Neural cell (in vitro differentiated cells): ENCODE results near the gene GMDS.

Experiments used
- EP300 ChIP-seq: fragments of 450-650 bp; conservative IDR thresholded peaks from 2 replicates; pipeline ENCODE4 v1.6.1; 2014; ENCODE audit warnings: antibody characterized with exemption, mild to moderate bottlenecking, moderate library complexity; ENCODE audit not compliant: poor library complexity, severe bottlenecking
- EZH2 ChIP-seq: fragments of 200-600, 300-800 bp; shearing (Covaris generic), sonication (generic); IDR thresholded peaks from 2 replicates; pipeline ENCODE4 v1.6.1; 2014; ENCODE audit warnings: antibody characterized with exemption, low read length, borderline replicate concordance, mild to moderate bottlenecking; ENCODE audit not compliant: insufficient read depth, poor library complexity, severe bottlenecking
- MXI1 ChIP-seq: fragments of 450-650 bp; conservative IDR thresholded peaks from 2 replicates; pipeline ENCODE4 v1.6.1; 2014; ENCODE audit warnings: antibody characterized with exemption, mild to moderate bottlenecking; ENCODE audit not compliant: poor library complexity, severe bottlenecking
- RAD21 ChIP-seq: fragments of 450-650 bp; conservative IDR thresholded peaks from 2 replicates; pipeline ENCODE4 v1.6.1; 2014; ENCODE audit warnings: antibody characterized with exemption, mild to moderate bottlenecking, moderate library complexity
- TAF1 ChIP-seq: IDR thresholded peaks from 2 replicates; pipeline ENCODE4 v1.6.1; 2012; ENCODE audit warnings: low read depth
- TF ChIP-seq, protein P1 (sequence below): fragments of 450-650 bp; IDR thresholded peaks from 2 replicates; pipeline ENCODE4 v1.5.1; 2014; ENCODE audit warnings: antibody characterized with exemption, mild to moderate bottlenecking, moderate library complexity; ENCODE audit not compliant: poor library complexity, severe bottlenecking
- TF ChIP-seq, protein P2 (sequence below): IDR thresholded peaks from 2 replicates; pipeline ENCODE4 v1.6.1; 2012; ENCODE audit warnings: borderline replicate concordance

DNA sequence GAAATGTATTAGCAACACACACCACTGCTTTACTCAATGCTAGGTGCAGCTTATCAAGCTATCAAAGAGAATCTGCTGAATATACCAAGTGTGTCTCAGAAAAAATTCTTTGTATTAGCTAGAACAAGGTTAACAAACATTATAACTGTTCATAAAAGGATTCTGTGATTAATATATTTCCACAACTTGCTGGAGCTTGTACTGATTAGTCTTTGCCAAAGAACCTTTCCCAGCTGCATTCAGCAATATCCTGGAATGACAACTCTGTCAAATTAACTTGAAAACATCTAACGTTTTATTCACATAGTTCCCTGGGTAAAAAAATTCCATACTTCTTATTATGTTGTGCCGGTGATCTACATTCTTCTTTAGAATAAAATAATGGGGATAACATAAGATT lies 383.0 kb downstream of the GMDS start:
- TF ChIP-seq TAF1: no peak
- TF ChIP-seq, protein P1, sequence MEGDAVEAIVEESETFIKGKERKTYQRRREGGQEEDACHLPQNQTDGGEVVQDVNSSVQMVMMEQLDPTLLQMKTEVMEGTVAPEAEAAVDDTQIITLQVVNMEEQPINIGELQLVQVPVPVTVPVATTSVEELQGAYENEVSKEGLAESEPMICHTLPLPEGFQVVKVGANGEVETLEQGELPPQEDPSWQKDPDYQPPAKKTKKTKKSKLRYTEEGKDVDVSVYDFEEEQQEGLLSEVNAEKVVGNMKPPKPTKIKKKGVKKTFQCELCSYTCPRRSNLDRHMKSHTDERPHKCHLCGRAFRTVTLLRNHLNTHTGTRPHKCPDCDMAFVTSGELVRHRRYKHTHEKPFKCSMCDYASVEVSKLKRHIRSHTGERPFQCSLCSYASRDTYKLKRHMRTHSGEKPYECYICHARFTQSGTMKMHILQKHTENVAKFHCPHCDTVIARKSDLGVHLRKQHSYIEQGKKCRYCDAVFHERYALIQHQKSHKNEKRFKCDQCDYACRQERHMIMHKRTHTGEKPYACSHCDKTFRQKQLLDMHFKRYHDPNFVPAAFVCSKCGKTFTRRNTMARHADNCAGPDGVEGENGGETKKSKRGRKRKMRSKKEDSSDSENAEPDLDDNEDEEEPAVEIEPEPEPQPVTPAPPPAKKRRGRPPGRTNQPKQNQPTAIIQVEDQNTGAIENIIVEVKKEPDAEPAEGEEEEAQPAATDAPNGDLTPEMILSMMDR: no peak
- no peak for TF ChIP-seq MXI1
- TF ChIP-seq, protein P2, sequence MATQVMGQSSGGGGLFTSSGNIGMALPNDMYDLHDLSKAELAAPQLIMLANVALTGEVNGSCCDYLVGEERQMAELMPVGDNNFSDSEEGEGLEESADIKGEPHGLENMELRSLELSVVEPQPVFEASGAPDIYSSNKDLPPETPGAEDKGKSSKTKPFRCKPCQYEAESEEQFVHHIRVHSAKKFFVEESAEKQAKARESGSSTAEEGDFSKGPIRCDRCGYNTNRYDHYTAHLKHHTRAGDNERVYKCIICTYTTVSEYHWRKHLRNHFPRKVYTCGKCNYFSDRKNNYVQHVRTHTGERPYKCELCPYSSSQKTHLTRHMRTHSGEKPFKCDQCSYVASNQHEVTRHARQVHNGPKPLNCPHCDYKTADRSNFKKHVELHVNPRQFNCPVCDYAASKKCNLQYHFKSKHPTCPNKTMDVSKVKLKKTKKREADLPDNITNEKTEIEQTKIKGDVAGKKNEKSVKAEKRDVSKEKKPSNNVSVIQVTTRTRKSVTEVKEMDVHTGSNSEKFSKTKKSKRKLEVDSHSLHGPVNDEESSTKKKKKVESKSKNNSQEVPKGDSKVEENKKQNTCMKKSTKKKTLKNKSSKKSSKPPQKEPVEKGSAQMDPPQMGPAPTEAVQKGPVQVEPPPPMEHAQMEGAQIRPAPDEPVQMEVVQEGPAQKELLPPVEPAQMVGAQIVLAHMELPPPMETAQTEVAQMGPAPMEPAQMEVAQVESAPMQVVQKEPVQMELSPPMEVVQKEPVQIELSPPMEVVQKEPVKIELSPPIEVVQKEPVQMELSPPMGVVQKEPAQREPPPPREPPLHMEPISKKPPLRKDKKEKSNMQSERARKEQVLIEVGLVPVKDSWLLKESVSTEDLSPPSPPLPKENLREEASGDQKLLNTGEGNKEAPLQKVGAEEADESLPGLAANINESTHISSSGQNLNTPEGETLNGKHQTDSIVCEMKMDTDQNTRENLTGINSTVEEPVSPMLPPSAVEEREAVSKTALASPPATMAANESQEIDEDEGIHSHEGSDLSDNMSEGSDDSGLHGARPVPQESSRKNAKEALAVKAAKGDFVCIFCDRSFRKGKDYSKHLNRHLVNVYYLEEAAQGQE: no peak
- peak; percentile 13 for TF ChIP-seq EP300
- TF ChIP-seq EZH2: no peak
- no peak for TF ChIP-seq RAD21
